ENCODE data around the gene VWA2. TPM values are rescaled to one million over a fixed set of nuclear protein-coding genes. Genes with fewer than 3 reads are reported as not detected.

The VWA2 gene
- total RNA-seq, 2 experiments from 2014 or later = not detected

DNA sequence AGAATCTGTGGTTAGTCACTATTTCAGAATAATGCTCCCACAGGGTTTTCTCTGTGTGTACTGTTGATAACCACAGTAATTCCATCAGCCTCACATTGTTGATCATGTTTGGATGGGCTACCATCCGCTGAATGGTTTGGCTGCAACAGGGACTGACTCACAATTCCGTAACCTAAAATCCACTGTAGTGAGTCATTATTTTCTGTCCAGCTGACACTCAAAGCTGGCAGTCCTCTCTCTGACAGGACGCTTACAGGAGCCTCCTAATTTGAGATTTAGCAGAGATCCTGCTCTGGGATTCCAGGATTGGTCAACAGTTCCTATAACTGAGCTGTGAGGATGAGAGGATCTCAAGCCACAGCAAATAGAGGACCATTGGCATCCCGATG, 32.7 kb downstream of the VWA2 start:
- POLR2A ChIA-PET = no interaction called here
- Mint-ChIP-seq H3K27ac (no peak overlapping the region), H3K4me1 (ENCODE audit: low read depth) (no peaks in the 10 kb centered on the region), H3K9me3 (no peaks in the 10 kb centered on the region), H3K27me3 (peaks cover 5% of the 10 kb centered on the region), H3K4me3 (no peak overlapping the region), H3K36me3 (ENCODE audit: low read depth) (no peaks in the 10 kb centered on the region)
- no peak for ATAC-seq (ENCODE audit: poor library complexity)
- H3K4me3 ChIP-seq (ENCODE audit: low read length) = no peak overlapping the region
- no peaks in the 10 kb centered on the region for H3K27me3 ChIP-seq (ENCODE audit: control insufficient read depth in 1 of 2, insufficient read depth in 2 of 2, low read length in 2 of 2)
- no peaks in the 10 kb centered on the region for H3K9me3 ChIP-seq (ENCODE audit: control insufficient read depth in 1 of 2, insufficient read depth in 1 of 2, low read length in 2 of 2)
- no peaks in the 10 kb centered on the region for H3K36me3 ChIP-seq (ENCODE audit: insufficient read depth, low read length)
- no peak for TF ChIP-seq CTCF (IDR thresholded peaks at IDR 0.05)
- no peak overlapping the region for H3K27ac ChIP-seq (ENCODE audit: low read depth in 1 of 2, low read length in 2 of 2)
- DNase-seq = no peak
- intact Hi-C loops (cut with DNase I, micrococcal nuclease) = no loop called here
- no peaks in the 10 kb centered on the region for H3K4me1 ChIP-seq (ENCODE audit: insufficient read depth, low read length)
- CTCF ChIA-PET = no interaction called here

DNA sequence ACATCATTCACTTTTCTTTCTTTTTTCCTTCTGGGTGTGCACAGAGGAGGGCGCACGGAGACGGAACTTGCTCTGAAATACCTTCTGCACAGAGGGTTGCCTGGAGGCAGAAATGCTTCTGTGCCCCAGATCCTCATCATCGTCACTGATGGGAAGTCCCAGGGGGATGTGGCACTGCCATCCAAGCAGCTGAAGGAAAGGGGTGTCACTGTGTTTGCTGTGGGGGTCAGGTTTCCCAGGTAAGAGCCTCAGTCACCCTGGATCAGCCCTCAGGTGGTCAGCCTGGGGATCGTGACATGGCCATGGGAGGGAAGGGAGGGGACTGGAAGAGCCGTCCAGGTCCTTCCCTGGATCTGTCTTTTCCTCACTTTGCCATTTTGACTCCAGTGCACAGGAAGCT, 33.6 kb downstream of the VWA2 start:
- H3K4me3 ChIP-seq (ENCODE audit: low read length) = no peak overlapping the region
- H3K27ac ChIP-seq (ENCODE audit: low read depth in 1 of 2, low read length in 2 of 2) = no peak overlapping the region
- no peak for TF ChIP-seq CTCF (IDR thresholded peaks at IDR 0.05)
- ChIA-PET POLR2A (no interaction called here), CTCF (no interaction called here)
- Mint-ChIP-seq H3K27ac (no peak overlapping the region), H3K9me3 (no peaks in the 10 kb centered on the region), H3K4me1 (ENCODE audit: low read depth) (no peaks in the 10 kb centered on the region), H3K36me3 (ENCODE audit: low read depth) (no peaks in the 10 kb centered on the region), H3K4me3 (no peak overlapping the region), H3K27me3 (peaks cover 5% of the 10 kb centered on the region)
- no peak for ATAC-seq (ENCODE audit: poor library complexity)
- intact Hi-C loops (cut with DNase I, micrococcal nuclease) = no loop called here
- H3K4me1 ChIP-seq (ENCODE audit: insufficient read depth, low read length) = no peaks in the 10 kb centered on the region
- H3K27me3 ChIP-seq (ENCODE audit: control insufficient read depth in 1 of 2, insufficient read depth in 2 of 2, low read length in 2 of 2) = no peaks in the 10 kb centered on the region
- no peak for DNase-seq
- H3K9me3 ChIP-seq (ENCODE audit: control insufficient read depth in 1 of 2, insufficient read depth in 1 of 2, low read length in 2 of 2) = no peaks in the 10 kb centered on the region
- no peaks in the 10 kb centered on the region for H3K36me3 ChIP-seq (ENCODE audit: insufficient read depth, low read length)

- intact Hi-C loops (cut with DNase I, micrococcal nuclease) = no loop called here
- Mint-ChIP-seq H3K4me3 (no peak overlapping the region), H3K27me3 (peaks cover 5% of the 10 kb centered on the region), H3K27ac (no peak overlapping the region), H3K4me1 (ENCODE audit: low read depth) (no peaks in the 10 kb centered on the region), H3K36me3 (ENCODE audit: low read depth) (no peaks in the 10 kb centered on the region), H3K9me3 (no peaks in the 10 kb centered on the region)
- H3K4me3 ChIP-seq (ENCODE audit: low read length) = no peak overlapping the region
- H3K27me3 ChIP-seq (ENCODE audit: control insufficient read depth in 1 of 2, insufficient read depth in 2 of 2, low read length in 2 of 2) = no peaks in the 10 kb centered on the region
- H3K27ac ChIP-seq (ENCODE audit: low read depth in 1 of 2, low read length in 2 of 2) = no peak overlapping the region
- no peak for DNase-seq
- ATAC-seq (ENCODE audit: poor library complexity) = no peak
- H3K36me3 ChIP-seq (ENCODE audit: insufficient read depth, low read length) = no peaks in the 10 kb centered on the region
- no peaks in the 10 kb centered on the region for H3K9me3 ChIP-seq (ENCODE audit: control insufficient read depth in 1 of 2, insufficient read depth in 1 of 2, low read length in 2 of 2)
- CTCF ChIA-PET = no interaction called here
- no peaks in the 10 kb centered on the region for H3K4me1 ChIP-seq (ENCODE audit: insufficient read depth, low read length)
- TF ChIP-seq CTCF (IDR thresholded peaks at IDR 0.05) = no peak
- POLR2A ChIA-PET = no interaction called here
Measured at GRCh38 chr10:114273910-114274309, 34.9 kb downstream of the VWA2 start.

All from CD4-positive, alpha-beta T cell (primary cell).